HG03175 (cell line): Measurements from ENCODE around the gene BTBD8.

Experiments
- ATAC-seq: cut with Tn5 transposase; IDR thresholded peaks from one replicate; pipeline ENCODE4 v1.9.1; 2021; ENCODE audit warnings: mild to moderate bottlenecking, moderate library complexity; ENCODE audit not compliant: unreplicated experiment

BTBD8 gene

DNA sequence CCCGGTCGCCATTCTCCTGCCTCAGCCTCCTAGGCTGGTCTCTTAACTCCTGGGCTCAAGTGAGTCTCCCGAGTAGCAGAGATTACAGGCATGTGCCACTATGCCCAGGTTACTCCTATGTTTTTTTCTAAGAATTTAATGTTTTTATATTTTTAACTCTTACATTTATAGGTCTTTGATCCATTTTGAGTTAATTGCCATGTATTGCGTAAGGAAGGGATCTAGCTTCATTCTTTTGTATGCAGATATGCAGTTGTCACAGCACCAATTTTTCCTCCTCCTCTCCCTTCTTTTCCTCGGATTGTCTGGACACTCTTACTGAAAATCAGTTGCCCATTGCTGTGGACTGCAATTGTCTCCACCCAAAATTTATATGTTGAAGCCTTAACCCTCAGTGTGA lies 11.5 kb downstream of the BTBD8 start:
- no peak for ATAC-seq

GRCh38 chr1:92094090-92094489 lies 13.9 kb downstream of the BTBD8 start:
- no peak for ATAC-seq

DNA sequence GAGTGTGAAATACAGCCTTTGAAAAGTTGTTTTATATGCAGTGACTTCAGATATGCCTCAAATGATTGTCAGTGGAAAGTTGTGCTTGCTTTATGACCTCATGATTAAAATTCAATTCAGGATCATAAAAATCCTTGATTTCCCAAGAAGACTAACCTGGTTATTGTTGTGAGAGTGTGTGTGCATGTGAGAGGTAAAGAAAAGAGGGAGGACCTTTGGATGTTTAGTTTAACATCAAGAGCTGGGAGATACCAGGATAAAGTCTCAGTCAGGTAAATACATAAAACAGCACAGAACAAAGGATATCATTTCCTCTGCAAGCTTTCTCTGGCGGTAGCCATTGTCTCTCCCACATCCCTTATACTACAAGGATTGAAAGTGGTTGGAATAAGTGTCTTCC lies 14.4 kb downstream of the BTBD8 start:
- no peak for ATAC-seq

DNA sequence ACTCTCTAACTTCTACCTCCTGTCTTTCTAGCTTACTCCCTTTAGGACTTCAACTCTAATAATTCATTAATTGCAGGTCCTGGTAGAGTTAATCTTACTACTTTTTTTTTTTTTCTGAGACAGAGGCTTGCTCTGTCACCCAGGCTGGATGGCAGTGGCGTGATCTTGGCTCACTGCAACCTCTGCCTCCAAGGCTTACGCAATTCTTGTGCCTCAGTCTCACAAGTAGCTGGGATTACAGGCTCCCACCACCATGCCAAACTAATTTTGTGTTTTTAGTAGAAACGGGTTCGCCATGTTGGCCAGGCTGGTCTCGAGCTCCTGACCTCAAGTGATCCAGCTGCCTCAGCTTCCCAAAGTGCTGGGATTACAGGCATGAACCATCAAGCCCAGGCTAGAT lies 15.7 kb downstream of the BTBD8 start:
- no peak for ATAC-seq

DNA sequence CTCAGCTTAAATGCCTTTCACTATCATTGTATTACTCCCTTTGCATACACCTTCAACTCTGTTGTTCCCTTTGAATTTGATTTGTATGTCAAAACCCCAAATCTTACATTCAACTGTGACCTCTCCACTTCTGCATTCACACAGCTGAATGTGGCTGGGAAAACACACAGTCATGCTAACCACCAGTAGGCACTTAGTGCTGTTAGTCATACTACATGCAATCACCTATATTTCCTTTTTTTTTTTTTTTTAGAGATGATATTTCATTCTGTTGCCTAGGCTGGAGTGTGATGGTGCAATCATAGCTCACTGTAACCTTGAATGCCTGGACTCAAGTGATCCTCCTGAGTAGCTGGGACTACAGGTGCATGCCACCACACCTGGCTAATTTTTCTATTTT lies 16.2 kb downstream of the BTBD8 start:
- no peak for ATAC-seq

DNA sequence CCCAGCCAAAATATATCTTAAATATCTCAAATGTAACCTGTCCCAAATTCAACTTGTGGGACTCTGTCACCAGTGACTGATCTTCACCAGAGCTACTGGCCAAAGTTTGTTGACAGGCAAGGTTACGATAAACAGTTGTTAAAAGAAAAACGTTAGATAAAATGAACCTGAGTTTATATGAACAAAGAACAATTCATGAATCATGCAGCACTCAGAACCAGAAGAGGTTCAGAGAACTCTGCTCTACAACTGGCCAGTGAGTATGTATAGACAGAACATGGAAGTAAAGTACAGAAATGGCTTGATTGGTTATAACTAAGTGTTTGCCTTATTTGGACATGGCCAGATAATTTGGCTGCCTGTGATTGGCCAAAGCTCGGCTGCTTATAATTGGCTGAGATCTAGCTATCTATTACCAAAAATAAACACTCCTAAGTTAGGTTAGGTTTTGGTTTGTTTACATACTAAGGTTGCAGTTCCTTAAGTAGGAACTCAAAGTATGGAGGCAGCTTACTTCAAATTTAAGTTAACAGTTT lies 25.5 kb downstream of the BTBD8 start:
- ATAC-seq: no peak

DNA sequence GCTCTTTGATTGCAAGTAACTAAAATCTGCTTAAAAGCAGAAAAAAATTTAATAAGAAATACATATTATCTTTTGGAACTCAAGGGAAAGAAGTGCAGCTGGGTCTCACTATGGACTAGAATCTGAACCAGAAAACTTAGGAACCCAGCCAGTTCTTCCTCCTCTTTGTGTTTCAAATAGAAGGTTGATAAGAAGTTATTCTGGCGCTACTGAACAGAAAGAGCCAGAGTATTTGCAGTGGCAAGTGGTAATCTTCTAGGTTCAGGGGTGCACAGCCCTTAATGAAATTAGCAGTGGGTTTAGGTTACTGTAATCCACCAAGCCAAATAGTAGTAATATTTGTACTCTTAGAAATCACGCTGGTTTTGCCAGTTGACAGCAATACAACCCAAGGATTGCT lies 28.5 kb downstream of the BTBD8 start:
- ATAC-seq: no peak

- ATAC-seq: no peak
Measured at GRCh38 chr1:92117526-92117925, 37.4 kb downstream of the BTBD8 start.

DNA sequence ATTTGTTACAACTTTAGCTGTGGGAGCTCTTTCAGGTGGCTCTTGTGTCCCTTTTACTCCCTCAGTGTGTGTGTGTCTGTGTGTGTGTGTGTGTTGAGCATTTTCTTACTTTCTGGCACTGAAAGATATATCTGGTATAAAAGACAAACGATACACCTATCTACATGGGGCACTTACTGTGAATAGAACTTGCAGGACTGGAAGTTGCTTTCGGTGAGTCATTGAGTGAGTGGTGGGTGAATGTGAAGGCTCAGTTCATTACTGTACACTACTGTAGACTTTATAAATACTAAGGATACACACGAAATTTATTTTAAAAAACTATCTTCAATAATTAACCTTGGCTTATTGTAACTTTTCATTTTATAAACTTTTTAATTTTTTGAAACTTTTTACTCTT lies 38.7 kb downstream of the BTBD8 start:
- no peak for ATAC-seq

DNA sequence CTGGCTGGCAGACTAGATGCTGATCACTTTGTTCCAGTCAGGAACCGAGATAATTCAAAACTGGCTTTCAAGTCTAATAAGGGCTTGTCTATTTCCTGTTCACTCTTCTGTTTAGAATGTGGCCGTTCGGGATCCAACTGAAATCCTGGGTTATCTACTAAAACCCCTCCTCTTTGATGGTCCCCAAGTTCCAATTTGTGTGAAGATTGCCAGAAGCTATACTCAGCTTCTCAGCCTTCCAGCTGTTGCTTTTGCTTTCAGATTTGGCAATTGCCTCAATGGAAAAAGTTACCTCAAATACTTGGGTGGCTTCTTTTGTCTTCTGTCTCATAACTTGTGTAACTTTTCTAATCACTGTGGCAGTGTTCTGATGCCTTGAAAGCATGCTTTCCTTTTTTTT lies 43.7 kb downstream of the BTBD8 start:
- ATAC-seq: no peak

DNA sequence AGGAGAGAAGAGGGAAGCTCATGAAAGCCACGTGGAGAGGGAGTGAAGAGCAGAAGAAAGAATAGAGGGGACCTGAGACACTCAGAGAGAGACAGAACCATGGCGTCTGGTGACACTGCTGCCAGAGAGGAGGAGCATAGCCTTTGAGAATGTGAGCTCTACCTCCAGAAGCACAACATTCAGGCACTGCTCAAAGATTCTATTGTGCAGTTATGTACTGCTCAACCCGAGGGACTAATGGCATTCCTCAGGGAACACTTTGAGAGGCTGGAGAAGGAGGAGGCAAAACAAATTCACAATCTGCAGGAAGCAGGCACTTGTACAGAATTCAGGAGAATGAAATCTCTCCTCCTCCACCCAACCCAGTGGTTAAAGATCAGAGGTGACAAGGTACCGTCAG lies 45.1 kb downstream of the BTBD8 start:
- no peak for ATAC-seq

DNA sequence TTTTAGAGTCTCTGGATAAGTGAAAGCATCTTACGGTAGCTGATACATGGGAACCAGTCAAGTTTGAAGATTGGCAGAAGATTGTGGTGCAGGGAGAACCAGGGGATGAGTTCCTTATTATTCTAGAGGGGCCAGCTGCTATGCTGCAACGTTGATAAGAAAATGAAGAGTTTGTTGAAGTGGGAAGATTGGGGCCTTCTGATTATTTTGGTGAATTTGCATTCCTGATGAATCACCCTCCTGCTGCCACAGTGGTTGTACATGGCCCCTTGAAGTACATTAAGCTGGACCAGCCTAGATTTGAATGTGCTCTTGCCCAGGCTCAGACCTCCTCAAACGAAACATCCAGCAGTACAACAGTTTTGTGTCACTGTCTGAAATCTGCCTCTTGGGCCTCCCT lies 45.9 kb downstream of the BTBD8 start:
- ATAC-seq: no peak

- no peak for ATAC-seq
Measured at GRCh38 chr1:92134331-92134730, 54.2 kb downstream of the BTBD8 start.

- no peak for ATAC-seq
Measured at GRCh38 chr1:92136341-92136740, 56.2 kb downstream of the BTBD8 start.

GRCh38 chr1:92154934-92155333 lies 74.8 kb downstream of the BTBD8 start:
- no peak for ATAC-seq

GRCh38 chr1:92159593-92159992 lies 79.4 kb downstream of the BTBD8 start:
- no peak for ATAC-seq

GRCh38 chr1:92165389-92165788 lies 85.2 kb downstream of the BTBD8 start:
- ATAC-seq: no peak

GRCh38 chr1:92167151-92167550 lies 87.0 kb downstream of the BTBD8 start:
- ATAC-seq: no peak

GRCh38 chr1:92168657-92169056 lies 88.5 kb downstream of the BTBD8 start:
- ATAC-seq: no peak

GRCh38 chr1:92169214-92170005 lies 89.3 kb downstream of the BTBD8 start:
- ATAC-seq: no peak

DNA sequence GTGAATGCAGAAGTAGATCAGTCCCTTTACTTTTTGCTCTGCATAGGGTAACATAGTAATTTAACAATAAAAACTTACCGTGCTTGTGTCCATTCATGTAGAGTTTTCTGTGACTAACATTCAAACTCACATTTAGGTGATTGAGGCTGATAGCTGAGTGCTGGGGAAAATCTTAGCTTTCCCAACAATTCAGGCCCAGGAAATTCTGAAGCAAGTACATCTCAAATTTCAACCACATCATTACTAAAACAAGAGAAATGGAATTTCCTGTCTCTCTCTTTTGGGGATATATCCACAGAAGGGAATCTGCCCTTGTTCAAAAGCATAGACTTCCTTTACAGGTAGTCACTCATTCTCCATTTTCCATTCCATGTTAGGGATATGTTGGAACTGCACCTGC lies 104.5 kb downstream of the BTBD8 start:
- no peak for ATAC-seq

DNA sequence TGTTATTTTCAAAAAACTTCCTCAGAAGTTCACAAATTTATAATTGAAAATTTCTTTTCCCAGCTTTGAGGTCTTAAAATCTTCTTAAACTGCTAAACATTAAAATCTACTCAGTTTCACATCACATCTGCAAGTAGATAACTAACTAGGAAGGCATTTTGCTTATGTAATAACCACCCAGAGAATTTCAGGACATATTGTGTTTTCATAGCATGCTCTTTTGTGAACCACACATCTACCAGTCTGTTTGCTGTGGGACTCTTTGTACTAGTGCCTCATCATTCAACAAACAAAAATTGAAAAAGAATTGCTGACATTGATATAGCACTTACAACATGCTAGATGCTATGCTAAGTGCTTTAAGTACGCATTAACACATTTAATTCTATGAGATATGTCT lies 105.9 kb downstream of the BTBD8 start:
- ATAC-seq: no peak
